CD14-positive monocyte (primary cell): ENCODE results near the gene BAIAP2L1. TPM values are rescaled to one million over a fixed set of nuclear protein-coding genes. Genes with fewer than 3 reads are reported as not detected.
A peak's percentile ranks its signal among the peaks of the same experiment; 100 is the strongest.

Experiments used
- DNase-seq, 3 donors: peaks; one replicate each; pipeline ENCODE4 v3.0.0-alpha.2; 2011 to 2022
- H2AFZ ChIP-seq: 2 replicates; pipeline ENCODE4 v1.6.0; 2012; ENCODE audit warnings: mild to moderate bottlenecking, low read depth, low read length, inconsistent platforms; ENCODE audit not compliant: insufficient read depth, poor library complexity, severe bottlenecking
- H3K27ac ChIP-seq, 2 donors: 1 replicate in 1 of 2; 2 replicates in 1 of 2; pipeline ENCODE4 v1.5.1; 2012 to 2013; ENCODE audit warnings: low read length in 2 of 2, control low read depth in 1 of 2, inconsistent platforms in 1 of 2, low read depth in 1 of 2, mild to moderate bottlenecking in 1 of 2
- H3K27me3 ChIP-seq, 2 donors: one replicate each; pipeline versions ENCODE4 v1.6.0 to v1.6.1; 2011 to 2013; ENCODE audit warnings: low read length in 2 of 2; ENCODE audit not compliant: control insufficient read depth in 2 of 2, insufficient read depth in 2 of 2
- H3K36me3 ChIP-seq, 2 donors: replicated peaks in 1 of 2; 1 replicate in 1 of 2; 2 replicates in 1 of 2; pipeline versions ENCODE4 v1.5.1 to v1.6.1; 2012 to 2013; ENCODE audit warnings: low read length in 2 of 2, control low read depth in 1 of 2, inconsistent platforms in 1 of 2, mild to moderate bottlenecking in 1 of 2; ENCODE audit not compliant: insufficient read depth in 2 of 2, control insufficient read depth in 1 of 2
- H3K4me1 ChIP-seq, 2 donors: 1 replicate in 1 of 2; 2 replicates in 1 of 2; pipeline versions ENCODE4 v1.5.1 to v1.6.1; 2012 to 2013; ENCODE audit warnings: low read length in 2 of 2, control low read depth in 1 of 2, inconsistent platforms in 1 of 2, mild to moderate bottlenecking in 1 of 2, moderate library complexity in 1 of 2; ENCODE audit not compliant: insufficient read depth in 2 of 2, control insufficient read depth in 1 of 2
- H3K4me2 ChIP-seq: replicated peaks from 2 replicates; pipeline ENCODE3; 2012; ENCODE audit warnings: low read length, moderate library complexity, mild to moderate bottlenecking; ENCODE audit not compliant: poor library complexity, severe bottlenecking; ENCODE audit errors: extremely low read depth
- H3K4me3 ChIP-seq, 3 experiments: fragments of 200-600 bp in 1 of 3; sonication (generic) in 1 of 3; replicated peaks in 1 of 3; 1 replicate in 2 of 3; 2 replicates in 1 of 3; pipeline ENCODE4 v1.5.1; 2011 to 2013; ENCODE audit warnings: low read length in 3 of 3, mild to moderate bottlenecking in 3 of 3, control low read depth in 2 of 3, low read depth in 2 of 3, inconsistent platforms in 1 of 3, moderate library complexity in 1 of 3
- H3K79me2 ChIP-seq: 2 replicates; pipeline ENCODE4 v1.6.0; 2012; ENCODE audit warnings: mild to moderate bottlenecking, control low read depth, inconsistent platforms, low read length, moderate library complexity; ENCODE audit not compliant: insufficient read depth
- H3K9ac ChIP-seq: 2 replicates; pipeline ENCODE4 v1.6.0; 2017; ENCODE audit warnings: low read length, mild to moderate bottlenecking; ENCODE audit not compliant: insufficient read depth, poor library complexity, severe bottlenecking
- H3K9me3 ChIP-seq, 2 donors: replicated peaks in 1 of 2; 1 replicate in 1 of 2; 2 replicates in 1 of 2; pipeline versions ENCODE4 v1.5.1 to v1.6.1; 2012 to 2013; ENCODE audit warnings: low read length in 2 of 2, control low read depth in 1 of 2; ENCODE audit not compliant: control insufficient read depth in 1 of 2, insufficient read depth in 1 of 2
- H4K20me1 ChIP-seq: 2 replicates; pipeline ENCODE4 v1.6.0; 2012; ENCODE audit warnings: mild to moderate bottlenecking, low read length, control low read depth, moderate library complexity; ENCODE audit not compliant: insufficient read depth
- H3K27ac Mint-ChIP-seq, 7 donors: one replicate each; pipeline ENCODE4 v1.8.0; 2020; ENCODE audit warnings: mild to moderate bottlenecking in 7 of 7, mixed read lengths in 7 of 7, moderate library complexity in 6 of 7, inconsistent platforms in 2 of 7
- H3K27me3 Mint-ChIP-seq, 3 donors: one replicate each; pipeline ENCODE4 v1.8.0; 2021 to 2022; ENCODE audit warnings: low read depth in 3 of 3, mild to moderate bottlenecking in 3 of 3, mixed read lengths in 3 of 3, moderate library complexity in 3 of 3, inconsistent platforms in 1 of 3
- H3K36me3 Mint-ChIP-seq, 2 donors: one replicate each; pipeline ENCODE4 v1.8.0; 2020; ENCODE audit warnings: mixed read lengths in 2 of 2, inconsistent platforms in 1 of 2, mild to moderate bottlenecking in 1 of 2
- H3K4me1 Mint-ChIP-seq: one replicate; pipeline ENCODE4 v1.8.0; 2020; ENCODE audit warnings: mild to moderate bottlenecking, mixed read lengths
- H3K4me3 Mint-ChIP-seq, 2 donors: one replicate each; pipeline ENCODE4 v1.8.0; 2020; ENCODE audit warnings: mild to moderate bottlenecking in 2 of 2, mixed read lengths in 2 of 2, moderate library complexity in 1 of 2
- H3K9me3 Mint-ChIP-seq, 7 donors: one replicate each; pipeline ENCODE4 v1.8.0; 2020 to 2022; ENCODE audit warnings: mixed read lengths in 7 of 7, mild to moderate bottlenecking in 6 of 7, moderate library complexity in 6 of 7, inconsistent platforms in 2 of 7
- WGBS: methylation state at CpG from one replicate; pipeline ENCODE4 v1.1.5; 2013; ENCODE audit warnings: missing lambda C conversion rate; ENCODE audit not compliant: insufficient coverage; 5-methylcytosine and 5-hydroxymethylcytosine counted together
- intact Hi-C, 2 donors: fragments of 100-400 bp; cut with micrococcal nuclease; formaldehyde crosslinking; loops; one replicate each; pipeline versions ENCODE4 v1.15.0 to v1.15.1; 2023
- polyA plus RNA-seq, 3 donors: library from polyadenylated mRNA; depleted of rRNA in 1 of 3; unstranded in 2 of 3; stranded (reverse) in 1 of 3; fragments of 300-500 nt in 2 of 3; fragments of >200 nt in 1 of 3; fragmentation: Illumina TruSeq in 2 of 3; gene quantifications; 1 replicate in 2 of 3; 2 replicates in 1 of 3; pipeline ENCODE4 v1.2.3, GENCODE V29; 2012 to 2021
- TF ChIP-seq, protein P1 (sequence below): fragments of 200-600 bp; IDR thresholded peaks from one replicate; pipeline ENCODE4 v1.8.0; 2022; ENCODE audit warnings: antibody characterized with exemption, mild to moderate bottlenecking

The BAIAP2L1 gene
- polyA plus RNA-seq, 3 donors, result 0.17 to 0.52 TPM; not detected in 1

DNA sequence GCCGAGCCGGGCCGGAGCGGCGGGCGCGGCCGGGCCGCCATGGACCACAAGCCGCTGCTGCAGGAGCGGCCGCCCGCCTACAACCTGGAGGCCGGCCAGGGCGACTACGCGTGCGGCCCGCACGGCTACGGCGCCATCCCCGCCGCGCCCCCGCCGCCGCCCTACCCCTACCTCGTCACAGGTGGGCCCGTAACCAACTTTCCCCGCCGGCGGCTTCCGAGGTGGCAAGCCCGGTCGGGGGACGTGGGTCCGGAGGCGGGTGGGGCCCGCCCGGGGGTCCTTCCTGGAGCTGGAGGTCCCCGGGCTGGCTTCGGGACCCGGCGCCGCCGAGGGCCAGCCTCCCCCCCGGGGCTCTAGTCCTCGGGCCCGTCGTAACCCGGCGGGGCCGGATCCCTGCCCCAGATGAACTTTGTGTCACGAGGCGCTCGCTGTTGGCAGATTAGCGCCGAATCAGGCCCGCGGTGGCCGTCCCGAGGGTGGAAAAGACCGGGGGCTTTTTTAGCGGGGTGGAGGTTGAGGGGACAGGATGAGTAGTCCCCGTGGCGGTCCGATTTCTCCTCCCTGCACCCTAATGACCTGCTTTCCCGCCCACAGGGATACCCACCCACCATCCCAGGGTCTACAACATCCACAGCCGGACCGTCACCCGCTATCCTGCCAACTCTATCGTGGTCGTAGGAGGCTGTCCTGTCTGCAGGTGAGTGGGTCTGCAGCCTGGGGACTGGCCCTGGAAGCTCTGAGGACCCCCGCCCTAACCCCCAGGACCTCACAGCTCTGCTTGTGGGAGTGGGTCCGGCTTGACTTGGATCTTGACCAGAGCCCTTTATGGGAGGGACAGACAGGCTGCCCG, 118.9 kb downstream of the BAIAP2L1 start:
- Mint-ChIP-seq H3K27me3 (peaks cover 0 to 2% (median 0%) of the 10 kb centered on the region in 3 donors), H3K27ac (peak overlapping the region; percentile 96 to 99 (median 98)), H3K9me3 (no peaks in the 10 kb centered on the region), H3K4me3 (peak overlapping the region; percentile 92 to 97), H3K4me1 (peaks cover 56% of the 10 kb centered on the region), H3K36me3 (peaks cover 23 to 37% of the 10 kb centered on the region in 2 donors)
- peak in 1 of 3 donors; percentile 30 for DNase-seq
- Histone ChIP-seq H3K4me2 (peak overlapping the region; percentile 100), H3K27me3 (no peaks in the 10 kb centered on the region), H3K79me2 (peaks cover 57% of the 10 kb centered on the region), H3K27ac (peak overlapping the region; percentile 98 to 99), H3K9me3 (no peaks in the 10 kb centered on the region), H3K9ac (peak overlapping the region; percentile 98), H2AFZ (no peak overlapping the region), H4K20me1 (peaks cover 48% of the 10 kb centered on the region), H3K36me3 (peaks cover 4 to 7% of the 10 kb centered on the region in 2 donors), H3K4me3 (peak overlapping the region; percentile 85 to 96 (median 91)), H3K4me1 (peaks cover 49 to 62% of the 10 kb centered on the region in 2 donors)
- TF ChIP-seq, protein P1, sequence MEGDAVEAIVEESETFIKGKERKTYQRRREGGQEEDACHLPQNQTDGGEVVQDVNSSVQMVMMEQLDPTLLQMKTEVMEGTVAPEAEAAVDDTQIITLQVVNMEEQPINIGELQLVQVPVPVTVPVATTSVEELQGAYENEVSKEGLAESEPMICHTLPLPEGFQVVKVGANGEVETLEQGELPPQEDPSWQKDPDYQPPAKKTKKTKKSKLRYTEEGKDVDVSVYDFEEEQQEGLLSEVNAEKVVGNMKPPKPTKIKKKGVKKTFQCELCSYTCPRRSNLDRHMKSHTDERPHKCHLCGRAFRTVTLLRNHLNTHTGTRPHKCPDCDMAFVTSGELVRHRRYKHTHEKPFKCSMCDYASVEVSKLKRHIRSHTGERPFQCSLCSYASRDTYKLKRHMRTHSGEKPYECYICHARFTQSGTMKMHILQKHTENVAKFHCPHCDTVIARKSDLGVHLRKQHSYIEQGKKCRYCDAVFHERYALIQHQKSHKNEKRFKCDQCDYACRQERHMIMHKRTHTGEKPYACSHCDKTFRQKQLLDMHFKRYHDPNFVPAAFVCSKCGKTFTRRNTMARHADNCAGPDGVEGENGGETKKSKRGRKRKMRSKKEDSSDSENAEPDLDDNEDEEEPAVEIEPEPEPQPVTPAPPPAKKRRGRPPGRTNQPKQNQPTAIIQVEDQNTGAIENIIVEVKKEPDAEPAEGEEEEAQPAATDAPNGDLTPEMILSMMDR, result no peak
- intact Hi-C loops, result loop anchor here (5.0 to 10.0 kb wide), 2 partner anchors 150 to 523 kb away; no protein-coding TSS in a partner anchor
- WGBS, result 3% methylated on average over 59 of the region's 77 CpGs

DNA sequence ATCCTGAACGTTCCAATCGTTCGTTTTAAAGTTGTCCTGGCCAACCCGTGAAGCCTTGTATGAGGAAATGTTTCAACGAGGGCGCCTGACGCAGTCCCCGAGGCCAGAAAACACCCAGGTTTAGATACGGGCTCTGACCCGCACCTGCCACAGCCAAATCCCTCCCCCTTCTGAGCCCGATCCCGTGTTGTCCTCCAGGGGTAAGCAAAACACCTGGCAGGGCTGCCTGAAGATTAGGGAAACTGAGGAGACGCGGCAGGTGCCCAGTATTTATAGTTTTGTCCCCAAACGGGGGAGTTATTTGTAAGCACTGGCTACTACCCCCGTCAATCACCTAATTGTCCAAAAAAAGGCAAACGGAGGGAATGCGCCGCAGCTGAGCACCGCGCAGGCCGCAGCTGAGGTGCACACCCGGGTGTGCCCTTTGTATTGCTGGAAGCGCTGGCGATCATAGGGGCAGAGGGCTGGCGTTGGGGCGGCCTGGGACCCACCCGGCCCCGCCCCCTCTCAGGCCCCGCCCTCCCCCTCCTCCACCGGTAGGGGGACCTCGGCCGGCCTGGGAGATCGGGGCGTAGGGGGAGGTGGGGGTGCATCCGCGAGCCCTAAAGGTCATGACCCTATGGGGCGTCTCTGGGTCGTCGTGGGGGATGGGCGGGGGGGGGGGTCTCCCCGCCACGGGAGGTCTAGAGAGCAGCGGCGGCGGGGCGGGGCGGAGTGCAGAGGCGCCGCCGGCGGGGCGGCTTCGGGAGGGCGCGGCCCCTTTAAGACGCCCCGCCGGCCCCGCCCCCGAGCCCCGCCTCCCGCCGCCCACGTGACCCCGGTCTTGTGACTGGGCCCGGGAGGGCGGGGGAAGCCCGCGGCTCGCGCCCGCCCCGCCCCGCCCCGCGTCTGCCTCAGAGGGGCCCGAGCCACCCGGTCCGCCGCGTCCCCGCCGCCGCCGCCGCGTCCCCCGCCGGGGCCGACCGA, 119.8 kb downstream of the BAIAP2L1 start, which contains the start of gene BRI3:
Gene BRI3, plus strand, starts transcription at position 896 of the 966 bp plus-strand sequence. CDS start 110 bp downstream, outside the sequence.
- Histone ChIP-seq H2AFZ (peak within 1 kb of the TSS; percentile 80), H3K9me3 (no peaks in the 10 kb centered on the region)
- H3K27me3 Mint-ChIP-seq, result peaks cover 0 to 2% (median 0%) of the 10 kb centered on the region in 3 donors

More for the DNA sequence above, 119.8 kb downstream of the BAIAP2L1 start, which contains the start of gene BRI3:
- Mint-ChIP-seq H3K27ac (peak within 1 kb of the TSS; percentile 96 to 99 (median 98)), H3K4me1 (peaks cover 54% of the 10 kb centered on the region), H3K9me3 (no peaks in the 10 kb centered on the region), H3K36me3 (peaks cover 19 to 31% of the 10 kb centered on the region in 2 donors), H3K4me3 (peak within 1 kb of the TSS; percentile 92 to 97)
- intact Hi-C loops, result loop anchor here (5.0 to 10.0 kb wide), 2 partner anchors 149 to 524 kb away; no protein-coding TSS in a partner anchor
- TF ChIP-seq, protein P1, result peak; percentile 36
- peaks cover 0 to 2% of the 10 kb centered on the region in 2 donors for H3K36me3 ChIP-seq
- peak within 1 kb of the TSS; percentile 100 for H3K4me2 ChIP-seq
- H3K4me3 ChIP-seq, result peak within 1 kb of the TSS; percentile 85 to 96 (median 91)
- H3K27ac ChIP-seq, result peak within 1 kb of the TSS; percentile 98 to 99
- H3K9ac ChIP-seq, result peak within 1 kb of the TSS; percentile 98
- peaks cover 47 to 62% of the 10 kb centered on the region in 2 donors for H3K4me1 ChIP-seq
- no peaks in the 10 kb centered on the region for H3K27me3 ChIP-seq
- peaks cover 39% of the 10 kb centered on the region for H4K20me1 ChIP-seq
- DNase-seq, result peak; percentile 85 to 90 (median 89)
- WGBS, result under 1% methylated on average over 75 of the region's 92 CpGs
- peaks cover 48% of the 10 kb centered on the region for H3K79me2 ChIP-seq
